Right lobe of liver (tissue), 6 donors: ENCODE data around the gene CAPN12. TPM values are rescaled to one million over a fixed set of nuclear protein-coding genes. Genes with fewer than 3 reads are reported as not detected.

Experiments used
- ATAC-seq, 4 donors: fragments of 200-7000 bp; cut with Tn5 transposase; one replicate each; pipeline ENCODE4 v1.9.1; 2020; ENCODE audit warnings: mild to moderate bottlenecking in 4 of 4, moderate library complexity in 4 of 4
- DNase-seq, 3 donors: peaks; one replicate each; pipeline ENCODE4 v3.0.0-alpha.2; 2020
- H3K27ac ChIP-seq, 3 donors: fragments of 200-600 bp; one replicate each; pipeline ENCODE4 v1.8.0; 2022
- H3K27me3 ChIP-seq, 2 donors: fragments of 200-600 bp; one replicate each; pipeline ENCODE4 v1.8.0; 2022
- H3K36me3 ChIP-seq, 4 donors: fragments of 200-600 bp; sonication (generic) in 1 of 4; one replicate each; pipeline versions ENCODE4 v1.5.1 to v1.8.0; 2017 to 2022; ENCODE audit warnings: control low read depth in 1 of 4
- H3K4me1 ChIP-seq, 4 donors: fragments of 200-600 bp; sonication (generic) in 1 of 4; one replicate each; pipeline versions ENCODE4 v1.5.1 to v1.8.0; 2017 to 2022; ENCODE audit warnings: control low read depth in 1 of 4
- H3K4me3 ChIP-seq, 3 donors: fragments of 200-600 bp; one replicate each; pipeline ENCODE4 v1.8.0; 2022
- H3K9me3 ChIP-seq, 4 donors: fragments of 200-600 bp; sonication (generic) in 1 of 4; one replicate each; pipeline versions ENCODE4 v1.5.1 to v1.8.0; 2017 to 2022; ENCODE audit warnings: control low read depth in 1 of 4
- POLR2A ChIP-seq: fragments of 450-650 bp; IDR thresholded peaks from one replicate; pipeline ENCODE4 v1.6.1; 2017; ENCODE audit warnings: antibody characterized with exemption, mild to moderate bottlenecking
- WGBS: methylation state at CpG from one replicate; pipeline ENCODE4 v1.1.6; 2018; ENCODE audit warnings: low coverage, low lambda C conversion rate; ENCODE audit not compliant: insufficient coverage; ENCODE audit errors: missing lambda C conversion rate; 5-methylcytosine and 5-hydroxymethylcytosine counted together
- intact Hi-C, 2 donors: fragments of 100-400 bp; cut with DNase I; formaldehyde crosslinking; loops; one replicate each; pipeline versions ENCODE4 v1.11.2 to v1.14.1; 2022
- total RNA-seq, 6 experiments: library from RNA; depleted of rRNA in 2 of 6; stranded (reverse); fragments of >200 nt in 2 of 6; fragmentation: NEBNext Ultra II Directional in 3 of 6; extraction: Animal tissue kit (Norgen Biotek cat#: 25700) in 3 of 6; gene quantifications; one replicate each; pipeline versions ENCODE4 v1.1.0 to v1.2.4, GENCODE V29; 2016 to 2023
- TF ChIP-seq, protein P1 (sequence below), 4 donors: fragments of 200-600 bp in 3 of 4; fragments of 450-650 bp in 1 of 4; IDR thresholded peaks; one replicate each; pipeline versions ENCODE4 v1.5.1 to v1.8.0; 2016 to 2022; ENCODE audit warnings: antibody characterized with exemption in 4 of 4, mild to moderate bottlenecking in 2 of 4
- donor health status: DM: no; HTN: yes; CAD: no.
- donor health status: DM: no; HTN: no; CAD: no.
- donor health status: DM: no; HTN: no; CAD: no.
- donor health status: DM: no; HTN: yes; CAD: no.
- donor health status: DM: no; HTN: yes; CAD: no.

The CAPN12 gene
- total RNA-seq, 6 experiments from 2014 or later: 2.2 to 45.3 (median 16.3) TPM

DNA sequence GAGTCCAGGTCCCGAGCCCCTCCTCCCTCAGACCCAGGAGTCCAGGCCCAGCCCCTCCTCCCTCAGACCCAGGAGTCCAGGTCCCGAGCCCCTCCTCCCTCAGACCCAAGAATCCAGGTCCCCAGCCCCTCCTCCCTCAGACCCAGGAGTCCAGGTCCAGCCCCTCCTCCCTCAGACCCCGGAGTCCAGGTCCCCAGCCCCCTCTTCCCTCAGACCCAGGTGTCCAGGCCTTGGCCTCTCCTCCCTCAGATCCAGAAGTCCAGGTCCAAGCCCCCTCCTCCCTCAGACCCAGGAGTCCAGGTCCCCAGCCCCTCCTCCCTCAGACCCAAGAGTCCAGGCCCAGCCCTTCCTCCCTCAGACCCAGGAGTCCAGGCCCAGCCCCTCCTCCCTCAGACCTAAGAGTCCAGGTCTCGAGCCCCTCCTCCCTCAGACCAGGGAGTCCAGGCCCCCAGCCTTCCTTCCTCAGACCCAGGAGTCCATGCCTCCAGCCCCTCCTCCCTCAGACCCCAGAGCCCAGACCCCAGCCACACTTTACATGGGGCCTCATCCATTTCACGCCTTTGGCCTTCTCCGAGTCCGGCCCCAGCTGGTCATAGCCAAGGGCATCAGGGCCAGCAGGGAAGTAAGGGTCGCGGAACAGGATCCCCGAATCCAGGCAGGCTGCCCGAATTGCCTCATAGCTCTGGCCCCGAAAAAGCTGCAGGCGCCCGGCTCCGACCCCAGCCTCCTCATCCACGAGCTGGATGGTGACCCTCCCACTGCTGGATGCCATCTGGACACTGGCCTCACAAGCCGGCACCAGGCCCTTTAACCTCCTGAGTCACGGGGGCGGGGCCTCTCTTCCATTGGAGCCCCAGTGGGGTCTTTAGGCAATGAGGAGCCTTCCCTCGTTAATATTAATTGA, 628 bp downstream of the CAPN12 start:
- DNase-seq (no peak), ATAC-seq (peak in 3 of 4 donors; percentile 17 to 47 (median 38))
- H3K27me3 ChIP-seq: no peaks in the 10 kb centered on the region
- H3K27ac ChIP-seq: no peak overlapping the region
- TF ChIP-seq, protein P1, sequence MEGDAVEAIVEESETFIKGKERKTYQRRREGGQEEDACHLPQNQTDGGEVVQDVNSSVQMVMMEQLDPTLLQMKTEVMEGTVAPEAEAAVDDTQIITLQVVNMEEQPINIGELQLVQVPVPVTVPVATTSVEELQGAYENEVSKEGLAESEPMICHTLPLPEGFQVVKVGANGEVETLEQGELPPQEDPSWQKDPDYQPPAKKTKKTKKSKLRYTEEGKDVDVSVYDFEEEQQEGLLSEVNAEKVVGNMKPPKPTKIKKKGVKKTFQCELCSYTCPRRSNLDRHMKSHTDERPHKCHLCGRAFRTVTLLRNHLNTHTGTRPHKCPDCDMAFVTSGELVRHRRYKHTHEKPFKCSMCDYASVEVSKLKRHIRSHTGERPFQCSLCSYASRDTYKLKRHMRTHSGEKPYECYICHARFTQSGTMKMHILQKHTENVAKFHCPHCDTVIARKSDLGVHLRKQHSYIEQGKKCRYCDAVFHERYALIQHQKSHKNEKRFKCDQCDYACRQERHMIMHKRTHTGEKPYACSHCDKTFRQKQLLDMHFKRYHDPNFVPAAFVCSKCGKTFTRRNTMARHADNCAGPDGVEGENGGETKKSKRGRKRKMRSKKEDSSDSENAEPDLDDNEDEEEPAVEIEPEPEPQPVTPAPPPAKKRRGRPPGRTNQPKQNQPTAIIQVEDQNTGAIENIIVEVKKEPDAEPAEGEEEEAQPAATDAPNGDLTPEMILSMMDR (IDR thresholded peaks at IDR 0.05): no peak
- TF ChIP-seq POLR2A: no peak
- H3K4me1 ChIP-seq: no peaks in the 10 kb centered on the region
- H3K36me3 ChIP-seq: no peaks in the 10 kb centered on the region
- WGBS: 58% methylated on average over 8 of the region's 20 CpGs
- H3K9me3 ChIP-seq: no peaks in the 10 kb centered on the region
- no peak overlapping the region for H3K4me3 ChIP-seq
- intact Hi-C loops: no loop called here

DNA sequence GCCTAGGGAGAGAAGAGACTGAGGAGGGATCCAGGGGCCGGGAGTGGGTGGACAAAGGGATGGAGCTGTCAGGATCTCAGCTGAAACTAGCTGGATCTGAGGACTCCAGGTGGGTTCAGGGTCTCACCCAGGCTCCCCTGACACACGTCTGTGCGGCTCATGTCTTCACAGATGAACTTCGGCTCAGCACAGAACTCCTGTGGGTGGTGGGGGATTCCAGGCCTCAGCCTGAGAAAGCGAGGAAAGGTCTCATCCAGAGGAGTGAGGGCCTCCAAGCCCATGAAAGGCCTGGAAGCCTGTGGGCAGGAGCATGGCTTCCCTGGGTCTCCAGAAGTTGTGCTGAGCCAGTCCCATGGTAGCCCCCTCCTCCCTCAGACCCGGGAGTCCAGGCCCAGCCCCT, 1.4 kb downstream of the CAPN12 start:
- WGBS: 80% methylated on average over 2 of the region's 6 CpGs
- H3K27ac ChIP-seq: no peak overlapping the region
- no peaks in the 10 kb centered on the region for H3K9me3 ChIP-seq
- TF ChIP-seq POLR2A: no peak
- TF ChIP-seq, protein P1 (IDR thresholded peaks at IDR 0.05): no peak
- H3K4me3 ChIP-seq: no peak overlapping the region
- ATAC-seq: peak in 1 of 4 donors; percentile 10
- H3K27me3 ChIP-seq: no peaks in the 10 kb centered on the region
- intact Hi-C loops: no loop called here
- no peaks in the 10 kb centered on the region for H3K4me1 ChIP-seq
- no peaks in the 10 kb centered on the region for H3K36me3 ChIP-seq
- DNase-seq: no peak

DNA sequence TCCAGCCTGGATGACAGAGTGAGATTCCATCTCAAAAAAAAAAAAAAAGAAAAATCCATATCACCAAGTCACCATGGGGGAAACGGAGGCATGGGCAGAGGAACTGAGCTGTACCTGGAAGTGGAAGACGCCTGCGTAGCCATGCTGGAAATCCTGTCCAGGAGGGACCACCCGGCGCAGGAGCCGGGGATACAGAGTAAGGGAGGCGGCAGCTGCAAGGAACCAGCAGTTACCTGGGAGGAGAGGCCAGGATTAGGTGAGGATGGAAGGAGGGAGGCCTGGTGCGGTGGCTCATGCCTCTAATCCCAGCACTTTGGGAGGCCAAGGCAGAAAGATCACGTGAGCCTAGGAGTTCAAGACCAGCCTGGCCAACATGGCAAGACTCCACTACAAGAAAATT, 2.0 kb downstream of the CAPN12 start:
- H3K36me3 ChIP-seq: no peaks in the 10 kb centered on the region
- no peak for DNase-seq
- ATAC-seq: no peak
- H3K4me3 ChIP-seq: no peak overlapping the region
- no peaks in the 10 kb centered on the region for H3K27me3 ChIP-seq
- no peak for TF ChIP-seq POLR2A
- TF ChIP-seq, protein P1 (IDR thresholded peaks at IDR 0.05): no peak
- H3K9me3 ChIP-seq: no peaks in the 10 kb centered on the region
- H3K4me1 ChIP-seq: no peaks in the 10 kb centered on the region
- H3K27ac ChIP-seq: no peak overlapping the region
- intact Hi-C loops: no loop called here
- 94% methylated on average over 5 of the region's 9 CpGs for WGBS

DNA sequence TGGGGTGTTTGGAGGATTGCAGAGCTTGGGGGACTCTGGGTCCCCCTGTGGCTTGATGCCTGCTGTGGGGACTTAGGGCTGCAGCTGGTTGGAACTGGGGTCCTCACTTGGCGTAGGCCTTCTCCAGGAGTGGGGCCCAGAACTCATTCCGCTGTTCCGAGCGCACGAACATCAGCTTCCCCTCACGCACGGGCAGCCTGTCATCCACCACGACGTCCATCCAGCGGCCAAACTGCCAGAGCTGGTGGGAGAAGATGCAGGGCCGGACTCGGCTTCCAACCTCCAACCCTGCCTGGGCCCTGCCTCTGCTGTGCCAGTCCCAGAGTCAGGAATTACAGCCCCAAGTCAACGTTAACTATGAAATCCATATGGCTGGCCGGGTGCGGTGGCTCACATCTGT, 2.6 kb downstream of the CAPN12 start:
- ATAC-seq (no peak), DNase-seq (no peak)
- Histone ChIP-seq H3K27ac (no peak overlapping the region), H3K27me3 (no peaks in the 10 kb centered on the region), H3K4me3 (no peak overlapping the region), H3K9me3 (no peaks in the 10 kb centered on the region), H3K4me1 (no peaks in the 10 kb centered on the region), H3K36me3 (no peaks in the 10 kb centered on the region)
- TF ChIP-seq, protein P1 (IDR thresholded peaks at IDR 0.05): no peak
- no peak for TF ChIP-seq POLR2A
- intact Hi-C loops: no loop called here
- 90% methylated on average over 4 of the region's 15 CpGs for WGBS
